PFSK-1 (cell line): ENCODE results near the gene NAV2.

Experiments used
- POLR2AphosphoS5 ChIP-seq: IDR thresholded peaks from 2 replicates; pipeline ENCODE4 v1.6.1; 2012; ENCODE audit warnings: low read depth, mild to moderate bottlenecking, control low read depth, low read length, moderate library complexity
- REST ChIP-seq, 2 experiments: IDR thresholded peaks; 2 replicates each; pipeline versions ENCODE4 v1.6.1 to v1.8.0; 2011 to 2012; ENCODE audit warnings: low read depth in 2 of 2, low read length in 2 of 2, control low read depth in 1 of 2, inconsistent platforms in 1 of 2, mild to moderate bottlenecking in 1 of 2, moderate library complexity in 1 of 2; ENCODE audit not compliant: insufficient read depth in 1 of 2
- SIN3A ChIP-seq: IDR thresholded peaks from 2 replicates; pipeline ENCODE4 v1.6.1; 2012; ENCODE audit warnings: mild to moderate bottlenecking, low read length, moderate library complexity, borderline replicate concordance; ENCODE audit not compliant: insufficient read depth

- TF ChIP-seq REST (IDR thresholded peaks at IDR 0.05; ENCODE audit: insufficient read depth in 1 of 2, low read depth in 2 of 2, low read length in 2 of 2) (no peak), SIN3A (no peak), POLR2AphosphoS5 (no peak)
Observed at GRCh38 chr11:20066013-20066782, 353.6 kb downstream of the NAV2 start.
